Activated CD4-positive, alpha-beta memory T cell treated with anti-CD3 and anti-CD28 coated beads for 36 hours (primary cell): ENCODE results near the gene ARL6IP4. TPM values are rescaled to one million over a fixed set of nuclear protein-coding genes. Genes with fewer than 3 reads are reported as not detected.
A peak's percentile ranks its signal among the peaks of the same experiment; 100 is the strongest.

Source experiments
- CTCF ChIA-PET: fragments of 350-600 bp; sonication (Branson Sonifier 250); formaldehyde crosslinking; loops from one replicate; lab custom pipeline; 2021; ENCODE audit warnings: antibody characterized with exemption, inconsistent platforms; lab: Charles Lee
- POLR2A ChIA-PET: fragments of 350-600 bp; sonication (Branson Sonifier 250); formaldehyde crosslinking; loops from one replicate; lab custom pipeline; 2021; ENCODE audit warnings: antibody characterized with exemption; lab: Charles Lee
- DNase-seq: peaks from one replicate; pipeline ENCODE4 v3.0.0-alpha.2; 2020
- H3K27ac Mint-ChIP-seq: one replicate; pipeline ENCODE4 v1.8.0; 2021; ENCODE audit warnings: mixed read lengths
- H3K27me3 Mint-ChIP-seq: one replicate; pipeline ENCODE4 v1.8.0; 2021; ENCODE audit warnings: mixed read lengths
- H3K36me3 Mint-ChIP-seq: one replicate; pipeline ENCODE4 v1.8.0; 2021; ENCODE audit warnings: mixed read lengths
- H3K4me1 Mint-ChIP-seq: one replicate; pipeline ENCODE4 v1.8.0; 2021; ENCODE audit warnings: low read depth, mixed read lengths
- H3K4me3 Mint-ChIP-seq: one replicate; pipeline ENCODE4 v1.8.0; 2021; ENCODE audit warnings: mild to moderate bottlenecking, mixed read lengths
- H3K9me3 Mint-ChIP-seq: one replicate; pipeline ENCODE4 v1.8.0; 2021; ENCODE audit warnings: mixed read lengths
- intact Hi-C: fragments of 100-400 bp; cut with micrococcal nuclease; formaldehyde crosslinking; loops from one replicate; pipeline ENCODE4 v1.15.1; 2023
- total RNA-seq, 2 experiments: library from RNA; stranded (reverse); gene quantifications; one replicate each; pipeline ENCODE4 v1.2.3, GENCODE V29; 2021

Gene ARL6IP4
- total RNA-seq, 2 experiments from 2014 or later = 180 to 188 TPM

DNA sequence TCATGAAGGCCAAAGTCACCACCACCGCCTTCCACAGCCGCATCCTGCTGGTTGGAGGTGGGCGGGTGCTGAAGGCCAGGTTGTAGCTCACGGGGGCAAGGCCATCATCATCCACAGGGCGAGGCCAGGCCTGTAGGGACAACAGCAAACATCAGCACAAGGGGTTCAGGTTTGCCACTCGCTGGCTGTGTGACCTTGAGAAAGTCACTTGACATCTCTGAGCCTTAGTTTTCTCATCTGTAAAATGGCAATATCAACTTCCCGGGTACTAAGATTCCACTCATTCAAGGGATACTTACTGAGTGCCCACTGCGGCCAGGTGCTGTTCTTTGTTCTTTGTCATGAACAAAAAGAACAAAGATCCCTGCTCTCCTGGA, 20.3 kb upstream of the ARL6IP4 start:
- no peak overlapping the region for H3K4me3 Mint-ChIP-seq
- intact Hi-C loops = no loop called here
- CTCF ChIA-PET = interaction anchor here (1.8 kb wide), 1 partner anchor 99 kb away, joined by 5 read pairs; no protein-coding TSS in a partner anchor

DNA sequence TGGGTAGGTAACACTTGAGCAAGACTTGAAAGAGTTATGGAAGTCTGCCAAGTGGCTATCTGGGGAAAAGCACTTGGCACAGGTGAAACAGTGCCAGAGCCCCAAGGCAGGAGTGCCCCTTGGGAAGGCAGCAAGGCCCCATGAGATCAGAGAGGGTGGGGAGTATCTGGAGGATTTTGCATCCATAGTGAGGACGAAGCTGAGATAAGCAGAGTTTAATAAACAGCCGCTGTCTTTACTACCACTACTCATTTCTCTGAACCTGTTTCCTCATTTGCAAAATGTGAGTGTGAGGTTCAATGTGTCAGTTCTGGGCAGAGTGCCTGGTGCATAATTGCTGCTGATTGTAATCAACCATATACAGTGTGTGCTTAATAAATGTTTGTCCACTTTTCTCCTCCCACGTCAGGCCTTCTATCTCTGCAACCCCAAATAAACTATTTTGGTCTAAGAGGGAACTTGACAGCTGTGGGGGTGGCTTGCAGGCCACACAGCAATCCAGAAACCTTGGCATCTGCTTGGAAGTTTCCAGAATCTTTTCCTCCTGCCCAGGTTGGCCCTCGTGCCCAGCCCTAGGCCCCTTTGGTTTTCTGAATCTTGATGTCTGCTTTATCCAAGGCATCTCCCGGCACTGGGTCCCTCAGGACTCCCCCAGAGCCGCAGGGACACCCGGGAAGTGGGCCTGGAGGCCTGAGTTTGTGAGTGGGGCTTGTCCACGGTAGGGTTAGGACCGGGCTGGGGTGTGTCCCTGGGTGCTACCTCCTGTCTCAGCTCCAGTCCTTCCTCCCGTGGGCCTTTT, 18.8 kb upstream of the ARL6IP4 start:
- intact Hi-C loops = no loop called here
- no peaks in the 10 kb centered on the region for H3K27me3 Mint-ChIP-seq
- H3K9me3 Mint-ChIP-seq = no peaks in the 10 kb centered on the region
- DNase-seq = no peak
- peaks cover 5% of the 10 kb centered on the region for H3K4me1 Mint-ChIP-seq
- POLR2A ChIA-PET = no interaction called here
- H3K4me3 Mint-ChIP-seq = no peak overlapping the region
- H3K36me3 Mint-ChIP-seq = no peaks in the 10 kb centered on the region
- H3K27ac Mint-ChIP-seq = no peak overlapping the region
- CTCF ChIA-PET = interaction anchor here (1.8 kb wide), 1 partner anchor 101 kb away, joined by 5 read pairs; no protein-coding TSS in a partner anchor

More for the DNA sequence above, 20.3 kb upstream of the ARL6IP4 start:
- POLR2A ChIA-PET = no interaction called here
- no peak overlapping the region for H3K27ac Mint-ChIP-seq
- H3K4me1 Mint-ChIP-seq = peaks cover 5% of the 10 kb centered on the region
- no peak for DNase-seq
- no peaks in the 10 kb centered on the region for H3K27me3 Mint-ChIP-seq
- H3K36me3 Mint-ChIP-seq = no peaks in the 10 kb centered on the region
- no peaks in the 10 kb centered on the region for H3K9me3 Mint-ChIP-seq

DNA sequence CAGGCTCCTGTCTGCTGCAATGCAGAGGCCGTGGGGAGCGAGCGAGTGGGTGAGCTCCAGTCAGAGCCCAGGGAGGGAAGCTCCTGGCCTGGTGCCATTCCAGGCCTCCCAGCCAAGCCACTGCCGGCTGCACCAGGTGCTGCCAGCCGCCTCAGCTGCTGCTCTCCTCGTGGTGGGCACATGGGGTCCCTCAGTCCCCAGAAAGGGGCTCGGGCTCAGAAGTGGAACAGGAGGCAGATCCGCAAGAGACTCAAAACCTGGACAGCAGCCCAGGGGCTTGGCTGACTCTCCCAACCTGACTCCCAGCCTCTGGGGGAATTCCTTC, 16.6 kb upstream of the ARL6IP4 start:
- DNase-seq = no peak
- no peak overlapping the region for H3K27ac Mint-ChIP-seq
- peaks cover 5% of the 10 kb centered on the region for H3K4me1 Mint-ChIP-seq
- ChIA-PET CTCF (interaction anchor here (1.5 kb wide), 1 partner anchor 103 kb away, joined by 3 read pairs; no protein-coding TSS in a partner anchor), POLR2A (no interaction called here)
- H3K4me3 Mint-ChIP-seq = no peak overlapping the region
- no peaks in the 10 kb centered on the region for H3K27me3 Mint-ChIP-seq
- intact Hi-C loops = no loop called here
- H3K36me3 Mint-ChIP-seq = no peaks in the 10 kb centered on the region
- no peaks in the 10 kb centered on the region for H3K9me3 Mint-ChIP-seq

DNA sequence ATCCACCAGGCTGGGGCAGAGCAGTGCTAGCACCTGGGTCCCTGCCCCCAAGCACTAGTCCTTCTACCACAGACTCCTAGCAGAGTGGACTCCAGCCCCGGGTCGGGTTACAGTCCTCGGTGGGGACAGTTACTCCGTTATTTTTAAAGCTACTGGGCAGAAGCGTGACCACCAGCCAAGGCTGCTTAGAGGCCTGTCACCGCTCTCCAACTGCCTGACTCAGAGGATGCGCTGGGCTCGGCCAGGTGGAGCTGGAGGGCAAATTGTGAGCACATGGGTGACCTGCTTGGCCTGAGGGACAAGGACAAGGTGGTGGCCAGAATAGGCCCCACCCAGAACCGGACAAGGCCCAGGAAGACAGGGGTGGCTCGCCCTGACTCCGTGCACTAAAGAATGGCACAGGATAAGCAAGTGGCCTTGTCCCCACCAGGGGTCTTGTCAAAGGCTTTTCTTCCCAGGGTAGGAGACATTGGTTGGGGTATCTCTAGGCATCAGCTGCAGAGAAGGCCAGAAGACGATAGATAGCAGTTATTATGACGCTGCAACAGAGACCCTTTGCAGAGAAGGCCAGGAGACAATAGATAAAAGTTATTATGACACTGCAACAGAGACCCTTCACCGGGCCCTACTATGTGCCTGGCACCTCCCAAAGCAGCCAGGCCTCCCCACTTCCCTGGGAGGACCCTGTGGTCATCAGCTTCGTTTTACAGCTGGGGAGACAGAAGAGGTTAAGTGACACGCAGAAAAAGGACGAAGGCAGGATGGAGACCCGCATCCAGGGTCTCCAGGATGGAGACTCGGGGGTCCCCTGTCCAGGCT, 15.8 kb upstream of the ARL6IP4 start:
- Mint-ChIP-seq H3K27me3 (no peaks in the 10 kb centered on the region), H3K9me3 (no peaks in the 10 kb centered on the region), H3K36me3 (no peaks in the 10 kb centered on the region), H3K4me3 (peak overlapping the region; percentile 46), H3K4me1 (peaks cover 5% of the 10 kb centered on the region), H3K27ac (no peak overlapping the region)
- intact Hi-C loops = no loop called here
- ChIA-PET CTCF (no interaction called here), POLR2A (interaction anchor here (0.6 to 1.8 kb wide), 2 partner anchors 9 to 211 kb away, joined by 3 to 5 read pairs; no protein-coding TSS in a partner anchor)
- no peak for DNase-seq

DNA sequence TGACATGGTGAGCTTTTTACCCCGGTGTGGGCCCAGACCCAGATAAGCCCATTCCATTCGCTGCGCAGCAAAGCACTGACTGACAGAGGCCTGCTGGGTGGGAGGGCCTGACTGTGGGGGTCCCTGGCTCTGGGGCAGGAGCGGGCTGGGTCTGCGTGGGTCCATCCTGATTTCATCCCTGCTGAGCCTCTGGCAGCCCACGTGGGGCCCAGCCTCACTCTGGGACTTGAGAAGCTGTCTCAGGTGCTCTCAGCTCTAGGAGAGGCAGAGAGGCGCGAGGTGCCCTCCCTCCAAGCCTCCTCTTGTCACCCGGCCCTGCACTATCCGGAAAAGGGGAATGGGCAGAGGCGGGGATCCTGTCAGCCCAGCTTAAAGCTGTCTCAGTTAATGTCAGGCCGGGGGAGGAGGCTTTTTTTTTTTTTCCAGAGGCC, 15.1 kb upstream of the ARL6IP4 start:
- Mint-ChIP-seq H3K4me3 (peak overlapping the region; percentile 62), H3K27me3 (no peaks in the 10 kb centered on the region), H3K9me3 (no peaks in the 10 kb centered on the region), H3K4me1 (peaks cover 5% of the 10 kb centered on the region), H3K36me3 (no peaks in the 10 kb centered on the region), H3K27ac (no peak overlapping the region)
- ChIA-PET CTCF (interaction anchor here (1.9 kb wide), 1 partner anchor 12 kb away, joined by 6 read pairs; no protein-coding TSS in a partner anchor), POLR2A (interaction anchor here (0.6 to 2.2 kb wide), 3 partner anchors 9 to 212 kb away, joined by 3 to 12 read pairs (median 5); partner anchors contain the start of gene OGFOD2)
- DNase-seq = no peak
- intact Hi-C loops = no loop called here

DNA sequence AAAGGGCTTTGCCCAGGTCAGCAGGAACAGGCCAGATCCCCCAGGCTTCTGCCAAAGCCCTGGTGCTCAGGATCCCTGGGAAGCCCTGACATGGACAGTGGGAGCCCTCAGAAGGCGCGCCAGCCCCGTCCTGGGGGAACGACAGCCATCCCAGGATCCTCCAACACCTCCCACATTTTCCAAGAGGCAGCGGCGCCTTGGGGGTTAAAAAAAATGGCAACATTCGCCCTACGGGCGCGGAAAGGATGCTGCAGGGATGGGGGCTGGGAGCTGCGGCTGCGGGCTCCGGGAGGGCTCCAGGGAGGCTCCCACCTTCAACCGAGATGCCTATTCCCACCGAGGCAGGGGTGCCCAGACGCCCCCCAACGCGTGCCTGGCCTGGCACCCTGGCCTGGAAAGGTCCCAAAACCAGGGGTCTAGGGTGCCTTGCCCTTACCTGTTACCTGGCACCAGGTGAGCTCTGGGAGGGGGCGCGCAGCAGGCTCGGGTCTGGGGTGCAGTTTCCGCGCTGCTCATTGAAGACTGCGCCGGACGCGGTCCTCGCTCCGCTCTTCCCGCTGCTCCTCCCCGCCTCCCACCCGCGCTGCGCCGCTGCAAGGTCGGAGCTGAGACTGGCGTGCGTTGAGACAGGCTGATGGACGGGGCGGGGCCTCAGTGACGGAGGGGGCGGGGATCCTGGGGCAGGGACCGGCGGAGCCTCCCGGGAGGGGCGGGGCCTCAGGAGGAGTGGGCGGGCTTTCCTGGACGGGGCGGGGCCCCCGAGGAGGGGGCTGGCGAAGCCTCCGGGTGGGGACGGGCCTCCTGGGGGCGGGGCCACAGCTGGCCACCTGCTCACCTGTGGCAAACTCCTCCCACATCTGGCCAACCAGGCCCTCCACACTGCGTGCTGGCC, 14.4 kb upstream of the ARL6IP4 start, which contains the start of gene ABCB9:
Gene ABCB9, minus strand, starts transcription at position 613 of the 892 bp plus-strand sequence. CDS start 6,228 bp downstream, outside the sequence.
- ChIA-PET POLR2A (interaction anchor here (1.7 to 2.2 kb wide), 3 partner anchors 8 to 77 kb away, joined by 3 to 12 read pairs (median 5); partner anchors contain the start of gene OGFOD2), CTCF (interaction anchor here (0.6 to 1.9 kb wide), 6 partner anchors 9 to 347 kb away, joined by 3 to 7 read pairs (median 4); partner anchors contain the start of gene OGFOD2)
- intact Hi-C loops = loop anchor here (1.0 kb wide), 1 partner anchor 8 kb away; no protein-coding TSS in a partner anchor
- Mint-ChIP-seq H3K4me1 (peaks cover 5% of the 10 kb centered on the region), H3K9me3 (no peaks in the 10 kb centered on the region), H3K36me3 (no peaks in the 10 kb centered on the region), H3K27ac (no peak within 1 kb of the TSS), H3K4me3 (peak within 1 kb of the TSS; percentile 62), H3K27me3 (no peaks in the 10 kb centered on the region)
- DNase-seq = peak; percentile 98

DNA sequence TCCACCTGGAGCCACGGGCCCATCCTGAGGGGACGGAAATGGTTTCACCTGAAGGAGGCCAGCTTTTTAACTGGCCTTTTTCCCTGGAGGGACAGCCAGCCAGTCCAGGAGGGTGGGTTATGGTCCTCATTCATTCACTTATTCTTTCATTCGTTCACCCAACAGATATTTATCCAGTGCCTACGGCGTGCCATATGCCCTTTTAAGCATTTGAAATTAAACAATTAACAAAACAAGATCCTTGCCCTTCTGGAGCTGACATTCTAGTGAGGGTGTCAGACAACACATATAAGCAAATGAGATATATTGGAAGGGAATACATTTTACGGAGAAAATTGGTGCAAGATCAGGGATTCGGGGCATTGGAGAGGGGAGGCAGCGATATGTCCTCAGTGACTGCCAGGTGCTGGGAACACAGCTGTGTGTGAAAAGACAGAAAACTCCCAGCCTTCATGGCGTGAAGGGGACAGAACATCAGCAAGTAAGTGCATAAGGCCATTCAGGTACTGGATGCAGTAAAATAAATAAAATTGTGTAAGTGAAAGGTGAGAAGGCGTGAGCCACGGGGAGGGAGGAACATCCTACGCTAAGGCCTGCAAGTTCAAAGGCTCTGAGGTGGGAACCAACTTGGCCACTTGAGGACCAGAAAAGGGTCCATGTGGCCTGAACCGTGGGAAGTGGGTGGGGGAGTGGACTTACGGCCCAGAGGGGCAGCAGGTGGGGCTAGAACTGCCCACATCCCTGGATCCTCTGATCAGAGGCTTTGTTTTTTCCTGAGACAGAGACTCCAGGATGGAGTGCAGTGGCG, 13.5 kb upstream of the ARL6IP4 start:
- intact Hi-C loops = loop anchor here (1.0 kb wide), 1 partner anchor 7 kb away; no protein-coding TSS in a partner anchor
- no peak for DNase-seq
- H3K4me3 Mint-ChIP-seq = peak overlapping the region; percentile 20
- no peak overlapping the region for H3K27ac Mint-ChIP-seq
- POLR2A ChIA-PET = interaction anchor here (1.7 to 2.2 kb wide), 3 partner anchors 7 to 76 kb away, joined by 3 to 12 read pairs (median 5); partner anchors contain the start of gene OGFOD2
- CTCF ChIA-PET = interaction anchor here (0.7 to 1.9 kb wide), 5 partner anchors 8 to 106 kb away, joined by 3 to 7 read pairs (median 4); partner anchors contain the start of gene OGFOD2
- H3K36me3 Mint-ChIP-seq = no peaks in the 10 kb centered on the region
- peaks cover 5% of the 10 kb centered on the region for H3K4me1 Mint-ChIP-seq
- no peaks in the 10 kb centered on the region for H3K27me3 Mint-ChIP-seq
- H3K9me3 Mint-ChIP-seq = no peaks in the 10 kb centered on the region

DNA sequence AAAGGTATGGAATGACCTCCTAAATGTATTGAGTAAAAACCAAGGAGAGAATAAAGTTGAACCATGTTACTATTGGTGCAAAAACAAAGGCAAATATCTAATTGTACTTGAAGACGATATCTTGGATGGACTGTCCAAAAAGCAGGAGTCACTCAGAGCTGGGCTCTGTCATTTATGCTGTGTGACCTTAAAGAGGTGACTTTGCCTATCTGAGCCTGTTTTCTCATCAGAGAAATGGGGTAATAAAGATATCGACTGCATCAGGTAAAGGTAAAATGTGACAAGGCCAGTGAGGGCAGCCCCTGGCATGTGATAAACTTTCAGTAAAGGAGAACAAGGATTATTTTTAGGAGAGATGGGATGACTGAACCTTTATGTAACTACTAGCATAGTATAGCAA, 12.4 kb upstream of the ARL6IP4 start:
- DNase-seq = no peak
- H3K9me3 Mint-ChIP-seq = no peaks in the 10 kb centered on the region
- intact Hi-C loops = no loop called here
- no peak overlapping the region for H3K27ac Mint-ChIP-seq
- H3K27me3 Mint-ChIP-seq = no peaks in the 10 kb centered on the region
- ChIA-PET POLR2A (interaction anchor here (0.6 kb wide), 1 partner anchor 64 kb away, joined by 4 read pairs; no protein-coding TSS in a partner anchor), CTCF (interaction anchor here (0.7 to 1.5 kb wide), 2 partner anchors 22 to 107 kb away, joined by 3 read pairs; no protein-coding TSS in a partner anchor)
- no peaks in the 10 kb centered on the region for H3K36me3 Mint-ChIP-seq
- H3K4me1 Mint-ChIP-seq = peaks cover 7% of the 10 kb centered on the region
- no peak overlapping the region for H3K4me3 Mint-ChIP-seq

DNA sequence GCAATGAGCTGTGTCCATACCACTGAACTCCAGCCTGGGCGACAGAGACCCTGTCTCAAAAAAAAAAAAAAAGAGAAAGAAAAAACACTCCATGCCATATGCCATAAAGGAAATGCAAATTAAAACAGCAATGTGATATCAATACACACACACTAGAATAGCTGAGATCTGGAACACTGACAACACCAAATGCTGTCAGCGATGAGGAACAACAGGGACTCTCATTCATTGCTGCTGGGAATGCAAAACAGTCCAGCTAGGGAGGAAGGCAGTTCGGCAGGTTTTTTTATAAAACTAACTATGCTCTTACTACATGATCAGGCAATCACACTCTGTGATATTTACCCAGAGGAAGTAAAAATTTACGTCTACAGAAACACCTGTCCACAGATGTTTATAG, 10.8 kb upstream of the ARL6IP4 start:
- ChIA-PET CTCF (interaction anchor here (0.6 to 1.5 kb wide), 3 partner anchors 74 to 106 kb away, joined by 3 read pairs; no protein-coding TSS in a partner anchor), POLR2A (no interaction called here)
- no peaks in the 10 kb centered on the region for H3K27me3 Mint-ChIP-seq
- H3K9me3 Mint-ChIP-seq = no peaks in the 10 kb centered on the region
- no peaks in the 10 kb centered on the region for H3K36me3 Mint-ChIP-seq
- H3K4me3 Mint-ChIP-seq = no peak overlapping the region
- intact Hi-C loops = loop anchor here (10.0 kb wide), 1 partner anchor 395 kb away; the partner anchor contains the start of gene SBNO1
- DNase-seq = no peak
- no peak overlapping the region for H3K27ac Mint-ChIP-seq
- H3K4me1 Mint-ChIP-seq = peaks cover 11% of the 10 kb centered on the region
